HTR-8/SVneo (cell line): ENCODE results near the gene SAFB.
A peak's percentile ranks its signal among the peaks of the same experiment; 100 is the strongest.
"Not testable (repeated sequence)": the region's sequence is repeated elsewhere in the genome, so short reads cannot be mapped to it uniquely, and the experiment has no call there.

Source experiments
- DNase-seq: peaks from one replicate; pipeline ENCODE4 v3.0.0; 2011; ENCODE audit warnings: low spot score, mixed read lengths; ENCODE audit not compliant: insufficient read length
- FAIRE-seq: peaks from 2 replicates; lab custom pipeline; 2011; peaks lifted over from hg19 to GRCh38; lab: Jason Lieb, UNC

The SAFB gene

DNA sequence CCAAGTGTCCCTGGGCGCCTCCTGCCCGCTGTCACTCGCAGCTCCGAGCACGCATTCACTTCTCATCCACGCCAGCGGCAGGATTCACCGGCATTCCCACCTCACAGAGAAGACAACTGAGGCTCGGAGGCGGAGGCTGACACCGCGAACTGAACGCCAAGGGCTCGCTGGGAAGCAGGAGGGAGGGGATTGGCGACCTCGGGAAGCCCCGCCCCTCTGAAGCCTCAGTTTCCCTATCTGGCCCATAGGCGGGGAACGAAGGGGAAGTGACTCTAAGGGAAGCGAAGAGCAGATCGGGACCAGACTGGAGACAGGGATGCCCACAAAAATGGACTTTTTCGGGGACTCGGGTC is 57.2 kb downstream of the SAFB start:
- FAIRE-seq (no peak), DNase-seq (no peak)

- FAIRE-seq, result peak; percentile 70
These were observed 57.8 kb downstream of the SAFB start, which contains the start of the genes HSD11B1L and MICOS13 for GRCh38 chr19:5680437-5681368. HSD11B1L (plus strand) TSS chr19:5681027; CDS start chr19:5684833, 3,806 bp downstream. MICOS13 (minus strand) TSS chr19:5680516; CDS start chr19:5680486, 30 bp downstream.

GRCh38 chr19:5681391-5682106 is 58.7 kb downstream of the SAFB start:
- DNase-seq (no peak), FAIRE-seq (peak; percentile 59)

More at GRCh38 chr19:5680437-5681368, 57.8 kb downstream of the SAFB start, which contains the start of the genes HSD11B1L and MICOS13:
- peak; percentile 98 for DNase-seq

DNA sequence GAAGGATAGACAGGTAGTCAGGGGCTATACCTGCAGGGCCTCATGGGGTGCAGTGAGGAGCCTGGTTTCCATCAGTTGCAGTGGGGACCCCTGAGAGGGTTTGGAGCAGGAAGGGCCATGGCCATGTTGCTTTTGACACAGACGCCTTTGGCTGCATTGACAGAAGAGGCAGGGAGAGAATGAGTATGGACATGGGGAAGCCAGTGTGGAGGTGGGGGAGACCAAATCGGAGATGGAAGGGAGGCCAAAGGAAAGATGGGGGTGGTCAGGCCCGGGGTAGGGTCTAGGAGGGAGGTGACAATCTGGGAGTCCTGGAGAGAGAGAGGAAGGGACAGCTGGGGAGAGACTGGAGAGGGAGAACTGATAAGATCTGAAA is 59.2 kb downstream of the SAFB start:
- FAIRE-seq, result no peak
- no peak for DNase-seq

DNA sequence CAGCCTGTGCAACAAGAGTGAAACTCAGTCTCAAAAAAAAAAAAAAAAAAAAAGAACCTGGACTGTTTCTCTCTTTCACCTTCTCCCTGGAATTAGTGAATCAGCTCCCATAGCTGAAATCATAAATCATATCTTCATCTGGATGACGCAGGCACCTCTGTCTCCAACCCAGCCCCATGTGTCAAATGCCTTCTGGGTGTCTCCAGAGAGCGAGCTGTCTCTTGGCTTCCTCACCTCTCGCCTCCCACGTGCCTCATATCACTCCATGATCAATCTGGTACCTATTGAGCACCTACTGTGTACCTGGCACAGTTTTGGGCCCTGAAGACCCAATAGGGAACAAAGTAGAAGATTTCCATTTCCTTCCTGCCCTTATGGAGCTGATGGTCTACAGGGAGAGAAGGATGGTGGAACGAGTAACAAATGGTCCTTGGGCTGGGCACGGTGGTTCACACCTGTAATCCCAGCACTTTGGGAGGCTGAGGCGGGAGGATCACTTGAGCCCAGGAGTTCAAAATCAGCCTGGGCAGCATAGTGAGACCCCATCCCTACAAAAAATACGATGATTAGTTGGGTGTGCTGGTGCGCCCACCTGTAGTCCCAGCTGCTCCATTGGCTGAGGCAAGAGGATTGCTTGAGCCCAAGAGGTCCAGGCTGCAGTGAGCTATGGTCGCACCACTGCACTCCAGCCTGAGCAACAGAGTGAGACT is 60.4 kb downstream of the SAFB start:
- DNase-seq, result no peak
- FAIRE-seq, result no peak

DNA sequence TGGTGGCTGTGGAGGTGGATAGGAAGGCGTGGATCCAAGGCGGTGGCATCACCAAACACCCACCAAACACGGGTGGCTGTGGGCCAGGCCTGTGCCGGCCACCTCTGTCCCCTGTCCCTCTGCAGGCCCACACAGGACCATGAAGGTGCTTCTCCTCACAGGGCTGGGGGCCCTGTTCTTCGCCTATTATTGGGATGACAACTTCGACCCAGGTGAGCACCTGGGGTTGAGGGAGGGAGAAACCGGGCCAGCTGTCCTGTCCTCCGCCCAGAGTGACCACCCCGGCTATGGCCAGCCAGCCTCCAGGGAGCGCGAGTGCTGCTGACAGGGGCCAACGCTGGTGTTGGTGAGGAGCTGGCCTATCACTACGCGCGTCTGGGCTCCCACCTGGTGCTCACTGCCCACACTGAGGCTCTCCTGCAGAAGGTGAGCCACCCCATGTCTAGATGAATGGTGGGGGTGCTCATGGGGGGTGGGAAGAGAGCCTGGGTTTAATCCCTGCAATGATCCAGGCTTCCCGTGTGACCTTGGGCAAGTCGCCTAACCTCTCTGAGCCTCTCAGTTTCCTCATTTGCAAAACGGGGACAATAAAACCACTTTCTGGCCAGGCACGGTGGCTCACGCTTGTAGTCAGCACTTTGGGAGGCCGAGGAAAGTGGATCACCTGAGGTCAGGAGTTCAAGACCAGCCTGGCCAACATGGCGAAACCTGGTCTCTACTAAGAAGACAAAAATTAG is 62.0 kb downstream of the SAFB start:
- FAIRE-seq (no peak), DNase-seq (no peak)

DNA sequence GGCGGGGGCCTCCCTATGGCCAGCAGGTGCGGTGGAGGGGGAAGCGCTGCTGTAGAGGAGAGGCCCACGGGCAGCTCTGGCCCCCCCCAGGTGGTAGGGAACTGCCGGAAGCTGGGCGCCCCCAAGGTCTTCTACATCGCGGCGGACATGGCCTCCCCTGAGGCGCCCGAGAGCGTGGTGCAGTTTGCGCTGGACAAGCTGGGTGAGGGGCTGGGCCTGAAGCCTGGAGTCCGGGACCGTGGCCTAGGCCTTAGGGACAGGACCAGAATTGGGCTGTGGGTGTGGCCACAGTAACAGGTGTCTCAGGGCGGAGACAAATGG is 63.4 kb downstream of the SAFB start:
- no peak for FAIRE-seq
- DNase-seq, result no peak

DNA sequence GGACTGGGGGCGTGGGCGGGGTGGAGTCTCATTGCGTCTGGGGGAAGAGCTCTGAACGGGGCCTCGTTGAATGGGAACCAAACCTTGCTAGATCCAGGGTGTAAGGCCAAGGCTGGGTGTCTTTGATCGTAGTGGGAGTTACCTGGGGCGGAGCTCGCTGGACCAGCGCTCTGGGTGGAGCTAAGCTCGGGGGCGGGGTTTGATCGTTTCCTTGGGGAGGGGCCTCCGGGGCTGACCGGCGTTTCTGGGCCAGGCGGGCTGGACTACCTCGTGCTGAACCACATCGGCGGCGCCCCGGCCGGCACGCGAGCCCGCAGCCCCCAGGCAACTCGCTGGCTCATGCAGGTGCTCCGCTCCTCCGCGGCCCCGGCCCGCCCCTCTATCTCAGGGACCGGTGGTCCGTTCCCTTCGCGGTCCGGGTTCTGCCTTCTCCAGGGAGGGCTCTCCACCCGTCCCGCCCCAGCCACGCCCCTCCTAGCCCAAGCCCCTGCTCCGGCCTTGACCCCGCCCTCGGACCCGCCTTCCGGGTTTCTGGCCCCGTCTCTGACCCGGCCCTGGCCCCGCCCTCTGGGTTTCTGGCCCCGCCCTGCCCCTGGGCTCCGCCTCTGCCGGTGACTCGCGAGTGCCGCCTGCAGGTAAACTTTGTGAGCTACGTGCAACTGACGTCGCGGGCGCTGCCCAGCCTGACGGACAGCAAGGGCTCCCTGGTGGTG is 63.9 kb downstream of the SAFB start:
- DNase-seq, result peak; percentile 90
- no peak for FAIRE-seq

- no peak for DNase-seq
- FAIRE-seq, result no peak
These were observed 64.7 kb downstream of the SAFB start for GRCh38 chr19:5687360-5688198.

DNA sequence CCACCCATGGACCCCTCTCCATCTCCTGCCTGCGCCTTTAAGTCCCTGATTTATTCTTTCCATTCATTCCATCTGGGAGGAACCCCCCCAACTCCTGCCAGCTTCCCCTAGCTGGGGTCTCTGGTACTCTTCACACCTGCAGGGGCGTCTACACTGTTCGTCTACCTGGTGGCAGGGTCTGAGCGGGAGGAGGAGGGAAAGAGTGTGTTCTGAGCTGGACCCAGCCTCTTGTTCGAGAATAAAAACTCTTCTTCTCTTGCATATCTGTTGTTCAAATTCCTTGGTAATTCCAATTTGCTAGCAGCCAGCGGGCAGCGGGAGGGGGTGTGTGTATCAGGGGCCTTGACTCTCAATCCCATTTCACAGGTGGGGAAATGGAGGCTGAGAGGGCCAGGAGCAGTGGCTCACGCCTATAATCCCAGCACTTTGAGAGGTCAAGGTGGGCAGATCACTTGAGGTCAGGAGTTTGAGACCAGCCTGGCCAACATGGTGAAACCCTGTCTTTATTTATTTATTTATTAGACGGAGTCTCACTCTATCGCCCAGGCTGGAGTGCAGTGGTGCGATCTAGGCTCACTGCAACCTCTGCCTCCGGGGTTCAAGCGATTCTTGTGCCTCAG is 65.5 kb downstream of the SAFB start:
- DNase-seq, FAIRE-seq: not testable (repeated sequence)

GRCh38 chr19:5690125-5690954 is 67.5 kb downstream of the SAFB start, which contains the start of gene RPL36:
RPL36 (plus strand) TSS chr19:5690295; CDS start chr19:5690508, 213 bp downstream.
- DNase-seq, result peak; percentile 94
- peak; percentile 82 for FAIRE-seq

DNA sequence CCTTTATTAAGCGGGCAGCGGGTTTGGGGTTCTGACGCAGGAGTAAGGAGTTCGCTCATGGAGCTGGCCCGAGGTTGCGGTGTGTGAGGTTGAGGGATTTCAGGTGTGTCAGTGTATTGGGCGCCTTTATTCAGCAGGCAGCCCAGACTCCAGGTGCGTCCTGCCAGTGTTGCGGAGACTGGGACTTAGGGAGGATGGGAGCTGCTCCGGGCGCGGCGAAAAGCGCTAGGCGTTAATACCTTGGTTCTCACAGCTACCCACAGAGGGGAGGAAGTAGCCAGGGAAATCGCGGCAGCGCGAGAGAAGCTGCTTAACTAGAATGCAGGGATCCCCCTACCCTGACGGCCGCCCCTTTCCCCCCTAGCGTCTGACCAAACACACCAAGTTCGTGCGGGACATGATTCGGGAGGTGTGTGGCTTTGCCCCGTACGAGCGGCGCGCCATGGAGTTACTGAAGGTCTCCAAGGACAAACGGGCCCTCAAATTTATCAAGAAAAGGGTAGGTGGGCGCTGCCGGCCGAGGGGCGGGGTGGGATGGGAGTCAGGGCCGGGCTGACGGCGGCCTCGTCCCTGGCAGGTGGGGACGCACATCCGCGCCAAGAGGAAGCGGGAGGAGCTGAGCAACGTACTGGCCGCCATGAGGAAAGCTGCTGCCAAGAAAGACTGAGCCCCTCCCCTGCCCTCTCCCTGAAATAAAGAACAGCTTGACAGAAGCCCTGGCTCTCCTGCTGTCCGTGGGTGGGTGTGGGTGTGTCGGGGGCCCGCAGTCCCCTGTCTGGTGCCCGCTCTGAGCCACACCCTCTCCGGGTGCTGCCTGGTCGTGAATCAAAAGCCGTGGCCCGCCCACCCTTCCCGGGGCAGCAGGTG is 68.3 kb downstream of the SAFB start:
- no peak for DNase-seq
- FAIRE-seq, result no peak

- FAIRE-seq (no peak), DNase-seq (no peak)
These were observed 69.2 kb downstream of the SAFB start for GRCh38 chr19:5691822-5692722.

DNA sequence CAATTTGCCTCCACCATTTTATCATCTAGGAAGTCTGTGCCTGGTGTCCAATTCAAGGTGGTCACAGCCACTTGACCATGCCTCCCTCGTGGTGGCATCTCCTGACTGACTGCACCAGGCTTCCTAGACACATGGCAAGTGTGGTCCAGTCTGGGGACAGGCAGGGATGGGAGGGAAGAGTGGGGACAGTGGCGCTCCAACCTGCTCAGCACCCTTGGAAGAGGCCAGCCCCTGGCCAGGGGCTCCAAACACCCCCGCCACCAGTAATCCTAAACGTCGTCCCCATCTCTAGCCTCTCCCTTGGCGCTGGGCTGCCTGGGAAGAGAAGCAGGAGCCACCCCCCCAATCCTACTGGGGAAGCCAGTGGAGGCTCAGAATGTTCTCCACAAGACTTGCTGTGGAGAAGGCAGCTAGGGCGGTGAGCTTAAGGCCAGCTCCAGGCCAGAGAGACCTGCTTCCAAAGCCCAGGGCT is 69.9 kb downstream of the SAFB start:
- DNase-seq (no peak), FAIRE-seq (no peak)
